HepG2 (cell line): Measurements from ENCODE around the gene PYGO2. TPM values are rescaled to one million over a fixed set of nuclear protein-coding genes. Genes with fewer than 3 reads are reported as not detected.

ENCODE experiments used
- ASH2L ChIP-seq: fragments of 300-600, 200-600 bp; sonication (generic); IDR thresholded peaks from 2 replicates; pipeline ENCODE4 v1.7.0; 2017; ENCODE audit warnings: low read depth, mild to moderate bottlenecking, moderate library complexity, mixed read lengths, low read length; ENCODE audit not compliant: insufficient read length
- CBX2 ChIP-seq, 2 experiments: fragments of 200-600 bp in 1 of 2; sonication (generic); formaldehyde crosslinking in 1 of 2; IDR thresholded peaks; 2 replicates each; pipeline versions ENCODE4 v1.7.0 to v1.8.1; 2018 to 2022; ENCODE audit warnings: low read depth in 2 of 2, low read length in 1 of 2, mild to moderate bottlenecking in 1 of 2, missing genetic modification reagents in 1 of 2
- CTCF ChIP-seq: sonication (generic); formaldehyde crosslinking; IDR thresholded peaks from 2 replicates; pipeline ENCODE4 v1.5.0; 2020; ENCODE audit warnings: mild to moderate bottlenecking, missing genetic modification reagents, moderate library complexity
- EED ChIP-seq: sonication (generic); formaldehyde crosslinking; IDR thresholded peaks from 2 replicates; pipeline ENCODE4 v1.5.0; 2020; ENCODE audit warnings: mild to moderate bottlenecking, missing genetic modification reagents
- FUBP1 ChIP-seq: sonication (generic); formaldehyde crosslinking; IDR thresholded peaks from 2 replicates; pipeline ENCODE4 v1.5.1; 2020; ENCODE audit warnings: missing genetic modification reagents, mild to moderate bottlenecking, borderline replicate concordance
- HHEX ChIP-seq: IDR thresholded peaks from 2 replicates; pipeline ENCODE4 v1.6.1; 2016; ENCODE audit warnings: control low read depth
- KDM1A ChIP-seq: IDR thresholded peaks from 2 replicates; pipeline ENCODE4 v1.6.1; 2016; ENCODE audit warnings: missing compliant biosample characterization
- NR2F2 ChIP-seq: IDR thresholded peaks from 2 replicates; pipeline ENCODE4 v1.6.1; 2012; ENCODE audit warnings: low read depth, inconsistent platforms, borderline replicate concordance
- RAD21 ChIP-seq: fragments of 450-650 bp; formaldehyde crosslinking; IDR thresholded peaks from 2 replicates; pipeline ENCODE4 v1.5.0; 2020; ENCODE audit warnings: mild to moderate bottlenecking
- RAD51 ChIP-seq: fragments of 450-650 bp; IDR thresholded peaks from 2 replicates; pipeline ENCODE4 v1.6.1; 2016; ENCODE audit warnings: borderline replicate concordance
- SIX1 ChIP-seq: sonication (generic); formaldehyde crosslinking; IDR thresholded peaks from 2 replicates; pipeline ENCODE4 v1.4.0; 2020; ENCODE audit warnings: missing genetic modification reagents, borderline replicate concordance
- SMYD3 ChIP-seq: sonication (generic); formaldehyde crosslinking; IDR thresholded peaks from 2 replicates; pipeline ENCODE4 v1.8.1; 2023; ENCODE audit warnings: mild to moderate bottlenecking, missing genetic modification reagents
- TARDBP ChIP-seq: sonication (generic); formaldehyde crosslinking; IDR thresholded peaks from 2 replicates; pipeline ENCODE4 v1.8.0; 2022; ENCODE audit warnings: mild to moderate bottlenecking, missing genetic modification reagents
- ZMYM3 ChIP-seq: sonication (generic); formaldehyde crosslinking; IDR thresholded peaks from 2 replicates; pipeline ENCODE4 v1.5.1; 2020; ENCODE audit warnings: mild to moderate bottlenecking, missing genetic modification reagents
- ZNF136 ChIP-seq: sonication (generic); formaldehyde crosslinking; IDR thresholded peaks from 2 replicates; pipeline ENCODE4 v1.8.1; 2022; ENCODE audit warnings: low read depth, mild to moderate bottlenecking, moderate library complexity, missing genetic modification reagents
- ZNF253 ChIP-seq: sonication (generic); formaldehyde crosslinking; IDR thresholded peaks from 2 replicates; pipeline ENCODE4 v1.8.0; 2022; ENCODE audit warnings: mild to moderate bottlenecking, missing genetic modification reagents, borderline replicate concordance
- polyA plus RNA-seq, 8 experiments: library from polyadenylated mRNA; depleted of rRNA in 3 of 8; stranded (reverse) in 7 of 8; unstranded in 1 of 8; fragments of >200 nt; fragmentation: Illumina TruSeq in 4 of 8; extraction: Trizol in 4 of 8; gene quantifications; 2 replicates each; pipeline versions ENCODE4 v1.2.1 to v1.2.3, GENCODE V29; 2011 to 2016; ENCODE audit warnings: low read depth in 4 of 8, missing spikeins in 1 of 8, mixed read lengths in 1 of 8; ENCODE audit not compliant: insufficient read depth in 1 of 8
- total RNA-seq, 5 experiments: library from RNA; depleted of rRNA; stranded (reverse); fragments of >200 nt; fragmentation: Illumina TruSeq; extraction: Trizol; gene quantifications; 2 replicates each; pipeline ENCODE4 v1.2.3, GENCODE V29; 2016; ENCODE audit warnings: low read depth in 1 of 5

The PYGO2 gene
- total and polyA plus RNA-seq, 2 of the 13 experiments (the other 11 are each of a cell fraction or from before 2014, with no cell fraction given) = 20.3 to 21.8 TPM

GRCh38 chr1:154943649-154944400 is 17.8 kb downstream of the PYGO2 start (continued):
- TF ChIP-seq FUBP1 (CRISPR knock-in tag) (no peak), ZNF253 (CRISPR knock-in tag) (no peak), CBX2 (IDR thresholded peaks at IDR 0.05; ENCODE audit: low read depth, low read length) (no peak), CBX2 (CRISPR knock-in tag; IDR thresholded peaks at IDR 0.05; ENCODE audit: low read depth) (no peak), NR2F2 (0 out of 2 replicates have a peak, but pooled peaks have one; percentile 10), ZMYM3 (CRISPR knock-in tag) (peak; percentile 75), ASH2L (peak; percentile 2), SMYD3 (no peak), EED (CRISPR knock-in tag) (no peak), TARDBP (CRISPR knock-in tag) (no peak), HHEX (CRISPR knock-in tag) (no peak), KDM1A (CRISPR knock-in tag) (0 out of 2 replicates have a peak, but pooled peaks have one; percentile 22), CTCF (CRISPR knock-in tag) (peak; percentile 85), SIX1 (CRISPR knock-in tag) (no peak), ZNF136 (CRISPR knock-in tag) (no peak), RAD51 (no peak), RAD21 (CRISPR knock-in tag) (peak; percentile 76)
